DMS53 treated with DMSO at 0.1 percent for 48 hours (cell line): ENCODE measurements around the gene HIGD1A.

Experiments used
- DNase-seq: peaks from one replicate; lab custom pipeline; 2025; ENCODE audit not compliant: unreplicated experiment; lab: John Stamatoyannopoulos, UW

HIGD1A gene

DNA sequence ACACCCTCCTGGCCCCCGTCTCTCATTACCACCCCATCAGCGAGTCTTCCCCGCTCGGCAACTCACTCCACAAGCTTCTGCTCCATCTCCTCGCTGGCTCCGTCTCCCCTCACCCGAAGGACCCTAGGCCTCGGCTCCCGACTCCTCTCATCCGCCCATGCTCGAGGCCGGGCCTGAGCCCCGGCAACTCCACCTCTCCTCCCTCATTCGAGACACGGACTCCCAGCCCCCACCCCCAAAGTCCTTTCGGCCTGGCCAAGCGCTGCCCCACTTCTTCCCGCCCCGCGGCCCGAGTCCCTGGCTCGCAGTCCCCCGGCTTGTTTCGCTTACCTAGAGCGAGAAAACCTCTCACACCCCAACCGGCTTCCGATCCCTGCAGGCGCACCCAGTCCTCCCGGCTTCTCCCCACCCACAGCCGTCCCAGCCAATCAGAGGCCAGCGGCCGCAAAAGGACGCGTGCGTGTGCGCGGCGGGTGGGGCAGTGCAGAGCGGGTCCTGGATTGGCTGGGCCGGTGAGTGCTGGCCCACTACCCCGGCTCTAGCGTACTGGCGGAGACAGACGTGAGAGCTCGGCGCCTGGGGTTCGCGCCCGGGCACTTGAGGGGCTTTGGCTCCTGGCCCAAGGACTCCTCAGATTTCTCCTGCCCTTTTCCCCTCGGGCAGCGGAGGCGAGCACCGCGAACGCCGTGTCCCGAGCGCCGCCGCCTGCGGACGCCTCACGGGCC, at the start of gene HIGD1A:
Gene HIGD1A, minus strand, starts transcription at position 385 of the 725 bp plus-strand sequence. CDS start 10,237 bp downstream, outside the sequence.
- DNase-seq = peak; percentile 42

- DNase-seq = peak; percentile 46
These were observed 49.5 kb upstream of the HIGD1A start for GRCh38 chr3:42853739-42854302.

GRCh38 chr3:42853056-42853455, 48.8 kb upstream of the HIGD1A start:
- DNase-seq = no peak

DNA sequence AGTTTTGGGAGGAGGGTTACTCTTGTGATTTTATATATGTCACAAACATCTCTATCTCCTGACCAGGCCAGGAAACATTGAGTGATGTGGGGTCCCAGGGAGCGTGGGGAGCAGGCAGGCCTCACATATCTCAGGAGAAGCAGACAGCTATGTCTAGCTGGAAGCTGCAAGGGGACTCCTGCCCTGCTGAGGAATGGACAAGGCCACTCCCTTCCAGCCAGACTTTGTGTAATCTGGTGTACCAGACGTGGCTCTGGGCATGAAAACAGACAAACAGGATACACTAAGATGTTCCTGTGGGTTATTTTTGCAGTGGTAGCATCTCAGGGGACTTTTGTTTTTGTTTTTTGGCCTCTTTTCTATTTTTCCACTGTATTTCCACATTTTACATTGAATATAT, 48.2 kb upstream of the HIGD1A start:
- no peak for DNase-seq

DNA sequence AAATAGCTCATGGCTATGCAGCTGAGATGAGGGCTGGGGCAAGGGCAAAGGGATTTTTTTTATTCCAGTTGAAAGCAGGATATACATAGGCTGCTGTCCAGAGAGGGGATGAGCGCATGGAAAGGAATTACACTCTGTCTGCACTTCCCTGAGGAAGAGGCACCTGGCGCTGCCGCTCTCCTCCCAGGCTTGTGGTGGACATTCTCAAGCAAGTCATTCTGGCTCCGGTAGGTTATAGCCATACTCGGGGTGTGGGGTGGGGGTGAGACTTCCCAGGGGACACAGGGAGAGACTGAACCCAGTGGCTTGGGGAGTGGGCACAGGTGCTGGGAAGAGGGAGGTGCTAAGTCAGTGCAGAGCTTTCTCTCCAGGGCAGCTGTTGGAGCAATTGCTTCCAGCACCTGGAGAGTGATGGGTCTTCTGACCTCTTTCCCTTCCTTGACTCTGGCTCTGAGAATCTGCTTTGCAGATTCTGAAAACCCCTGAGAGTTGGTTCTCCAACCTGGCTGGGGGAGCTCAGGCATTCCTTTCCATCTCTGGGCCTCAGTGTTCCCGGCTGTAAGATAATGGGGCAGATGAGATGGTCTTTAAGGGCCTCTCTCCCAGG, 47.0 kb upstream of the HIGD1A start:
- no peak for DNase-seq

DNA sequence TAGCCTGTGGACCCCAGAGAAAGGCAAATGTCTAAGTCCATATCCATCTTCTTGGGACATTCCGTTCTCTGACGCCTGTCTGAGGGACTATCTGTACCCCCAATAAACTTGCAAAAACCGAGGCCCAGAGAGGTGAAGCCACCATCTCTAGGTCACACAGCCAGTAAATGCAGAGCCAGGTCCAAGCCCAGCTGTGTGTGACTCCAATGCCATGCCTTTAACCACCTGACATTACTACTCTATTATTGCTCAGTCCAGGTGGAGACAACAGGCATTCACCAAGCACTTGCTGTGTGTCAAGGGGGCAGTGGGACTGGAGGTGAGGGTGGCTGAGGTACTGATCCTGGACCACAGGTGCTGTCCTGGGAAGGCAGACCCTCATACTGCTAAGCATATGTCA, 46.0 kb upstream of the HIGD1A start:
- DNase-seq = no peak

GRCh38 chr3:42849017-42849416, 44.7 kb upstream of the HIGD1A start:
- no peak for DNase-seq

DNA sequence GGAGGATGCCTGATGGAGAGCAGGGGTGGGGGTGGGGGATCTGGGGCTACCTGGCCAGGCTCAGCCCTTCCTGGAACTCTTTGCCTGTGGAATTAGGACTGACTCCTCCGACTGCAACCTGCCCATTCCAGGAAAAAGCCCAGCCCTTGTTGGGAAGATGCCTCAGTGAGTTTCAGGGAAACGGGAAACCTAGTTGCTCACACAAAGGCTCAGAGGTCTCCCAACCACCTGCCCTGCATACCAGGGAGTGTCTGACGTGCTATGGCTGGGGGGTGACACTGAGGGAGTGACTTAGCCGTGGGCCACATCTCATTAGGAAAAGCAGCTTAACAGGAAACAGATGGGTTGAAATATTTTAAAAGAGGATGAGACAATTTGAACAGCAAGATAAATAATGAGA, 43.4 kb upstream of the HIGD1A start:
- no peak for DNase-seq

DNA sequence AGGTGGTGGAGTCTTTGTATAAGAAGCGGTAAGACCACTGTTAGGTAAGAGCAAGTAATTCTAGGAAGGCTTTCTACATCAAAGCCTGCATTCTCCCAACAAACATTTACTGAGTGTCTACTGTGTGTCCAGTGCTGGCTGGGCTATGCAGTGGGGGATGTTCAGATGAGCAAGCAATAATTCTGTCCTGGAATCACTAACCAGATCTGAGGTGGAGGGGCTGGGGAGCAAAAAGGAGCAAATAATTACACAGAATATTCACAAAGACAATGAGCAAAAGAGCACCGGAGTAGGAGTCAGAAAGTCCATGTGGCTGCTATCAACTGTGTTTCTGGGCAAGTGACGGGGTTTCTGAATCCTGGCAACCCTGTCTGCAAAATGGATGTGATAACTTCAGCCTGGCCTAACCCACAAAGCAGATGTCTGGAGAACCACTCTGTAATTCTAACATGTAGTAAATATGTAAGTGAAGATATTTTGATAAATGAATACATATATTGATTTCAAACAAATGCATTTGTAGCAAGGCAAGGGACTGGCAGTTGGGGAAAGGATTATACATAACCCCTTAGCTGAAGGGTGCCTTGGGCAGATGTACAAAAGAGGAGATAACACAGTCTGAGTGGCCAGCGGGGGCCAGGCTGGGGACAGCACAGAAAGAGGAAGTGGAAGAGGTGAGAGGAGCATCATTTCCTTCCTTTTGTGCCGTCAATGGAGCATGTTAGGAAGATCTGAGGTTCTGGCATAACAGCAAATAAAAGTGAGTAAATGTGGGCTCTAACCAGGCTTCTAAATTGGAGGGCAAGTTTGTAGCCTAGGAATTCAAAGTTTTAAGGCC, 42.6 kb upstream of the HIGD1A start:
- DNase-seq = no peak

DNA sequence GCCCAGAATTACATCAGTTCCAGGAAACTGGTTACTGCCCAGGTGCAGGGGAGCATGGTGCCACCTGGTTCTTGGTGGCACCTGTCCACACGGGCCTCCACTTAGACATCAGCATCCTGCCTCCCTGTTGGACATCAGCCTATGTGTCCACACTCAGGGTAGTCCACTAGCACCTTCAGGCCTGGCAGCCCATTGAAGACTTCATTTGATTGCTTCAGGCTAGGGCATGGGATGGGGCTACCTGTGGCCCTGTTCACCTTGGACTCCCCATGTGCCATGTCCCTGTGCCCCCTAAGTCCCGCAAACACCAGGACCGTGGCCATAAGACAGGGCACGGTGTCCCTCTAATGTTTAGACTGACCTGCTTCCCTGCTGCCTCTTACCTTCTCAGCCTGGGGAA, 40.5 kb upstream of the HIGD1A start:
- no peak for DNase-seq

DNA sequence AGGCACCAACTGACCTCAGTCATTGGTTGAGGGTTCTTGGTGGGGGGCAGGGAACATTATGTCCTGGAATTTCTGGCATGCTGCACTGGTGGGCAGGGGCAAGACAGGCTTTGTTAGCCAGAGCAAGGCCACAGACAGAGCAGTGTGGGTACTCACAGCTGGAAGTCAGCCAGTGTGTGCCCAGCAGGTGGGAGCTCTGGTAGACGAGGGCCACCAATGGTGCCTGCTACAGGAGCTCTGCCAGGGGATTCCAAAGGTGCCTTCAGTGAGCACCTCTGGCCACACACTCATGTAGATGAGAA, 40.1 kb upstream of the HIGD1A start:
- no peak for DNase-seq

- DNase-seq = no peak
These were observed 39.6 kb upstream of the HIGD1A start for GRCh38 chr3:42843713-42844411.

DNA sequence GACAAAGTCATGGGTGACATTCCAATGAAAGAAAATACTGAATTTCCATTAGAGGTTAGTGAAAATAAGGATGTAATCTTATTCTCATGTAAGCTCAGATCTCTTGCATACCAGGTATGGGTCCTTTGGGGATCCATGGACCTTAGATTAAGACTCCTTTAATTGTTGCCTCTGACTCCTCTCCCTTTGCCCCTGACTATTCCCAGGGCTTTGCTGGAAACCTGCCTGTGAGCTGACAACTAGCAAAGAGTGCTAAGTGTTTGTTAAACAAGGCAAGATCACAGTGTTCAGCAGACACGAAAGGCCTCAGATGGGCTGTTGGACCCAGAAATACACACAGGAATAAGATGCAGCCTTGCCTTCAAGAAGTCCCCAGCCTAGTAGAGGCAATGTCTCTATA, 37.0 kb upstream of the HIGD1A start:
- no peak for DNase-seq

DNA sequence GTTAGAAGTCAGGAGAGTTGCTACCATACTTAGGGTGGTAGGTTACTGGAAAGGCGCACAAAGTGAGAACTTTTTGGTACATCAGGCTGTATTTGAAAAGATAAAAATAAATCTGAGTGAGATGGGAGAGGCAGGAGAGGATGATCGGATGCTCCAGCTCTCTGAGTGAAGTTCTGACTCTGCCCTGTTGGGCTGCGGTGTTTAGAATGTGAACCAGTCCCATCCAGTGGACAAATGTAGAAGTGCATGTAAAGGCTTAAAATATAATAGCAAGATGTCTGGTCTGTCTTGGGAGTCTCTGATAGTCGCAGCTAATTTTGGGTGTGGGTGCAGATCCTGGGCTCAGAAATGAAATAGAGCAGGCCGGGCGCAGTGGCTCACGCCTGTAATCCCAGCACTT, 35.3 kb upstream of the HIGD1A start:
- peak; percentile 3 for DNase-seq

- no peak for DNase-seq
These were observed 34.3 kb upstream of the HIGD1A start for GRCh38 chr3:42838571-42838970.

DNA sequence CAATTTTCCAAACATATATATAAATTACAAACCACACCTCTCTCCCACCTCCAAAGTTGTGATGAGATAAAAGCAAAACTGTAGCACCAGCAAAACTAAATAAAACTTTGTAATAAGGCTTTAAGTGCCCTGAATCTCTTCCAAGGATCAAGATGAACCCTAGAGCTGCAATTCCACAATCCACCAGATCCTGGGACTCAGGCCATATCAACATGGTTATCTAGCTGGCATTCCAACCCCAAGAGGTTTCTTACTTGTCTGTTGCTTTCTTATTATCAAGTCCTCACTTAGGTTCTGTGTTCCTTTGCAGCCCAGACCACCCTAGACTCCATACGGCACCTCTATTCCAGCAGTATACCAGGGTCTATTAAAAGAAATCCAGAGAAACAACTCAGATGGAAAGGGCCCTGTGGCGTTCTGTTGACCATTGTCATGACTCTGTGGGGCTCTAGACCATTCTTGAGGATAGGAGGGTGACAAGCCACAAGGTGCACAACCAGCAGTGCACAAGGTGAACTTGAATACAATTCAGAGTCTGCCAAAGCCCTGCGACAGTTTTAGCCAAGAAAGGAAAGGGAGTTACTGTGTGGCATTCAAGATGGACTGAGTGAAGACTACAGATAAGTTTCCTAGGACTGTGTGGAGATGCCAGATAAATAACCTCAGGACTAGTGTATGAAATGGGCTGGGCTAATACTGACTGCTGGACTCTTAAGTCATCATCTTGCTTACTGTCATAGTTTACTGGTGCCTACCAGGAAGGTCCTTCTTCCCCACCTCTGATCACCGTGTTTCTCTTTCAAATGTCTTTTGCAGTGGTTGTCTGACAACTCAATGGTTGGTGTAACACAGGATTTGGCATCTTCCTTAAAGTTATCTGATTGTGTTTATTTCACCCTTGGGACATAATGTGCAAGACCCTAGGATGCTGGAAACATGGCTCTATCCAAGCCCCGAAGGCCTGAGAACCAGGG, 32.1 kb upstream of the HIGD1A start:
- no peak for DNase-seq

GRCh38 chr3:42831321-42831713, 27.0 kb upstream of the HIGD1A start:
- peak; percentile 27 for DNase-seq

DNA sequence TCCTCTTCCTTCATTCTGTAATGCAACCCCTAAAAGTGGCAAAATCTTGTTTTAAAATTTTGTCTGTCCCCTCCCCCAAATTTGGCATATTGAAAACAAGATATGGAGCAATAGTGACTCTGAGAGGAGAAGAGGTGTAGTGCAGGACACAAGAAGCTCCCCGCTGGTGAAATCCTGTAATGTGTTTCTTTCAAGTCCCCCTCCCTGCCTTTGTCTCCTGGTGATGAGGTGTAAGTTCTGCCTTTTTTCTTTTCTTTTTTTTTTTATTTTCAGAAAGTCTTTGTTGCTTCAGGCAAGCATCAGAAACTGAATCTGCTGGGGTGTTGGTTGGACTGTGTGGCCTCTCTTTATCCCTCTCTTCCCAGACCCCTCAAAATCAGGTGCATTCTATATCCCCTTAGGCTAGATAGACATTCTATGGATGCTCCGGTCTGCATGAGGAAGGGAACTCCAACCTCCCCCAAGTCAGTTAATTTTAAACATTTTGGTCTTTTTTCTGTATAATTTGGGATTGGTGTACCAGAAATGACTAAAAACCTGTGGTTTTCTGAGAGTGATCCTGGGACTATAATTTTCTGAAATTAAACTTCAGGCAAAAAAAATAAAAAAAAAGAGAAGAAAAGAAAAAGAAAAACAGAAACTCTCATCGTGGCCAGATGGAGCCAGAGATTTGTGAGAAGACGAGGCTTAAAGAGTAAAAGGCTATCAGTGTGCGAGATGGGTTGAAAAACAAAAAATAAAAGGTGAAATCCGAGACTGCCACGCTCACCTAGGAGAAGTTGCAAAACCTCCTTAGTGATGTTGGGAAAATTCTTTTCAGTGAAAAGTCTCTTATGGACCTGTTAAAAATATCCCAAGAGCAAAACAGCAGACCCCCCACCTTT, 26.4 kb upstream of the HIGD1A start:
- DNase-seq = no peak
